Hypothalamus (tissue), 51 donors: ENCODE measurements around the gene ME2.
"Not testable (repeated sequence)": the region's sequence is repeated elsewhere in the genome, so short reads cannot be mapped to it uniquely, and the experiment has no call there.

ENCODE experiments used
- DNase-seq, 51 donors: peaks; one replicate each; lab custom pipeline; 2025; lab: John Stamatoyannopoulos, UW

Gene ME2

DNA sequence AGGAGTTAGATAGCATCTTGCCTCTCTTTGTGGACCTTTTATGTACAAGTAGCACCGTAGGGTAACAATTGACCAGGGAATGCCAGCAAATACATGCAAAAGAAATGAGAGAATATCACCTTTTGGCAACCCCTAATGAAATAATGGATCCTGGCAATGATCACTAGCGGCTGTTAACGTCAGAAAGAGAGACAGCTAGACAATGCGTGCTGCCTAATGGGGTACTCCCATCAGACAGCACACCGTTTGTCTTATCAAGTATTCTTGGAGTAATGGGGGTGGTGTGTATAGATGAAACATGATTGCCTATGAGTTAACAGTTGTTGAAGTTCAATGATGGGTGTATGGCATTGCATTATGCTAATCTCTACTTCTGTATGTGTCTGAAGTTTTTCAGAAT lies 90.5 kb downstream of the ME2 start:
- peak in 1 of 51 donors; percentile 9 for DNase-seq

DNA sequence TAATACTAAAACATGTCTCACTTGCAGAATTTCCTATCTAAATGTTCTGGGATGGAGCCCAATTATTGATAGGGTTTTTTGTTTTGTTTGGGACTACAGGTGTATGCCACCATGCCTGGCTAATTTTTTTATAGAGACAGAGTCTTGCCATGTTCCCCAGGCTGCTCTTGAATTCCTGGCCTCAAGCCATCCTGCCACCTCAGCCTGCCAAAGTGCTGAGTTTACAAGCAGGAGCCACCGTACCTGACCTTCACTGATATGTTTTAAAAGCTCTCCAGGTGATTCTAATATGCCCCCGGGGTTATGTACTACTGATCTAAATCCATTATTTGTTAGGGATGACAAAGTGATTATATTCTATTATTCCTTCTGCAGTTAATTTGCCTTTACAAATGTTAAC lies 91.1 kb downstream of the ME2 start:
- DNase-seq: no peak

DNA sequence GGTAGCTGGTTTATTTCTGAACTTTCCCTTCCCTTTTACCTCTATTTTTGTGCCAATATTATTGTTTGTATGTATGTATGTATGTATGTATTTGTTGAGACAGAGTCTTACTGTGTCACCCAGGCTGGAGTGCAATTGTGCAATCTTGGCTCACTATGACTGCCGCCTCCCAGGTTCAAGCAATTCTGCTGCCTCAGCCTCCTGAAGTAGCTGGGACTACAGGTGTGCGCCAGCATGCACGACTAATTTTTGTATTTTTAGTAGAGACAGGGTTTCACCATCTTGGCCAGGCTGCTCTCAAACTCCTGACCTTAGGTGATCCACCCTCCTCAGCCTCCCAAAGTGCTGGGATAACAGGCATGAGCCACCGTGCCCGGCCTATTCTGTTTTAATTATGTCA lies 93.5 kb downstream of the ME2 start:
- DNase-seq: not testable (repeated sequence)

DNA sequence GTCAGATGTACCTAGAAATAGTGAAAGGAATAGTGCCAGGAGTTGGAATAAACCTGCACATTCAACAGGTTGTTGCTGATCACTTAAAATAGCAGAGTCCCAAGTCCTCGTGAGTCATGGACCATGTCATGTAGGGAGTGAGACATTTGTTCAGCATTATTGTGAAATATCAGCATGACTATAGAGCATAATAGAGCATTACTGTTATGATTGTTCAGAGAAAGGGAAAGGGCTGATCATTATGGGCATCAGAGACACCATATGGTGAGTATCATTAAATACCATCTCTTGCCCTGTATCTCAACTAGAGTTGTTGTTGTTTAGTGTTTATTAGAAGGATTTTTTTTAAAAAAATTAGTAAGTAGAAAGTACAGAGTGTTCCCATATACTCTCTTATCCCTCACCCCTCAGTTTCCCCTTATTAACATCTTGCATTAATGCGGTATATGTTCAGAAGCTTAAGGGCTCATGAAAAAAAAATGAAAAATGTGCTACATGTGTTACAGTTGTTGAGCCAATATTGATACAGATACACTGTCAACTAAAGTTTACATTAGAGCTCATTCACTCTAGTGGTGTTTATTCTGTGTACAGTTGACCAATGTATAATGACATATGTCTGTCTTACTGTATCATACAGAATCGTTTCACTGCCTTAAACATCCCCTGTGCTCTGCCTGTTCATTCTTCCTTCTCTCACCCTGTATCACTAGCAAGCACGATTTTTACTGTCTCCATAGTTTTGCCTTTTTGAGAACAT lies 94.6 kb downstream of the ME2 start:
- no peak for DNase-seq

DNA sequence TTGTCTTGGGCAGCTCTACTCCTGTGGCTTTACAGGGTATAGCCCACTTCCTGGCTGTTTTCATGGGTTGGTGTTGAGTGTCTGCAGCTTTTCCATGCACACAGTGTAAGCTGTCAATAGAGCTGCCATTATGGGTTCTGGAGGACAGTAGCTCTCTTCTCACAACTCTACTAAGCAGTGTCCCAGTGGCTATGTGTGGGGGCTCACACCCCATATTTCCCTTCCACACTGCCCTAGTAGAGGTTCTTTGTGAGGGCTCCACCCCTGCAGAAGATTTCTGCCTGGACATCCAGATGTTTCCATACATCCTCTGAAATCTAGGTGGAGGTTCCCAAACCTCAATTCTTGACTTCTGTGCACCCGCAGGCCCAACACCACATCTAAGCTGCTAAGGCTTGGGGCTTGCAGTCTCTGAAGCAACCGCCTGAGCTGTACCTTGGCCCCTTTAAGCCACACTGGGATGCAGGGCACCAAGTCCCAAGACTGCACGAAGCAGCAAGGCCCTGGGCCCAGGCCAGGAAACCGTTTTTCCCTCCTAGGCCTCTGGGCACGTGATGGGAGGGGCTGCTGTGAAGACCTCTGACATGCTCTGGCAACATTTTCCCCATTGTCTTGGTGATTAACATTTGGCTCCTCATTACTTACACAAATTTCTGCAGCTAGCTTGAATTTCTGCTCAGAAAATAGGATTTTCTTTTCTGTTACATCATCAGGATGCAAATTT lies 98.3 kb downstream of the ME2 start:
- DNase-seq: no peak

DNA sequence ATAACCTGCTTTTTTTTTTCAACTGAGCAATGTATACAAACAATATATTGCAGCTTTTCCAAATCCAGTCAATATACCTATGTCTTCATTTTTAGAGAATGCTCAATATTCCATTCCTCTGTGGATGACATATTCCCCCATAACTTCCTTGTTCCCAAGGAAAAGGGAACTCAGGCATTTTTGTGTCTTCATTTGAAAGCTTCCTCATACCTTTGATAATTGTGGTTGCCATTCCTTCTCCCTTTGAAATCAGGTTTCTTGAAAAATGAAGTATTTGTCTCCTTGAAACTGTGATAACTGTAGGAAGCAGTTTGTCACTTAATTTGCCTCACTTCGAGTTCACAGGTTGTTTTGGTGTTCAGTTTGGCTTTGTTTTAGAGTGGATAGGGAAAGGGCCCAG lies 102.5 kb downstream of the ME2 start:
- no peak for DNase-seq

- DNase-seq: no peak
These were observed 103.3 kb downstream of the ME2 start for GRCh38 chr18:50982086-50982801.

DNA sequence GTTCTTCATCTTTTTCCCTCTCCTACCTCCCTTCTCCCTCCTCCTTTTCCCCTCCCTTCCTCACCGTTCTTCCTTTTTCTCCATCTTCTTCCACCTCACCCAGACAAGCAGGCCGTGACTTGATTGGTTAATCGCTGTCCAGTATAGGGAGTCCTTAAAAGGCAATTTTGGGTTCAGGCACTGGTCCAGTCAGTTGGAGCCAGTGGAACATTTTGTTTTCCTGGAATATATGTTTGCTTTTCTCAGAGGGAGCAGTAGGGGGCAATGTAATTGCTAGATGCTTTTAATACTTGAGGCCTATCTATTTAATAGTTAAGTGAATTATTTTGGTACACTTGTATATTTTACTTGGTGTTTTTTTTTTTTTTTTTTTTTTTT lies 103.9 kb downstream of the ME2 start:
- DNase-seq: no peak

DNA sequence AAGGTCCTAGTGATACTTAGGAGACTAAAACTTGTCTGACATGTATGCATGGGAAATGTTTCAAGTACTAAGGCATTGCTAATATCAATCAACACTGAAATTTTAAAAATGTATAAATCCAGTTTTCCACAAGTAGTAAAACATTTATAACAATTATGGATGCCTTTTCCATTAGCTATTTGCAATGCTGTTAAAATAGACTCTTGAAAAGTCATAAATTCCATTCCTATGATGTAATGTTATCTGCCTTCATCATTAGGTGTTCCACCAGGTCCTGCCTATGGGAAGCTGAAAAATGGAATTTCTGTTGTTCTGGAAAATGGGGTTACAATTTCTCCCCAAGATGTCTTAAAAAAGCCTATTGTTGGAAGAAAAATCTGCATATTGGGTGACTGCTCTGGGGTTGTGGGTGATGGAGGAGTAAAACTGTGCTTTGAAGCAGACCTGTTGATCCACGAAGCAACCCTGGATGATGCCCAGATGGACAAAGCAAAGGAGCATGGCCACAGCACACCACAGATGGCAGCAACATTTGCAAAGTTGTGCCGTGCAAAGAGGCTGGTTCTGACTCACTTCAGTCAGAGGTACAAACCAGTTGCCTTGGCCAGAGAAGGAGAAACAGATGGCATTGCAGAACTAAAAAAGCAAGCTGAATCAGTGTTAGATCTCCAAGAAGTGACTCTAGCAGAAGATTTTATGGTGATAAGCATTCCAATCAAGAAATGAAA lies 107.6 kb downstream of the ME2 start:
- peak in 1 of 51 donors; percentile 27 for DNase-seq

GRCh38 chr18:50987261-50987660 lies 108.3 kb downstream of the ME2 start:
- no peak for DNase-seq

GRCh38 chr18:50989711-50990110 lies 110.8 kb downstream of the ME2 start:
- DNase-seq: no peak

DNA sequence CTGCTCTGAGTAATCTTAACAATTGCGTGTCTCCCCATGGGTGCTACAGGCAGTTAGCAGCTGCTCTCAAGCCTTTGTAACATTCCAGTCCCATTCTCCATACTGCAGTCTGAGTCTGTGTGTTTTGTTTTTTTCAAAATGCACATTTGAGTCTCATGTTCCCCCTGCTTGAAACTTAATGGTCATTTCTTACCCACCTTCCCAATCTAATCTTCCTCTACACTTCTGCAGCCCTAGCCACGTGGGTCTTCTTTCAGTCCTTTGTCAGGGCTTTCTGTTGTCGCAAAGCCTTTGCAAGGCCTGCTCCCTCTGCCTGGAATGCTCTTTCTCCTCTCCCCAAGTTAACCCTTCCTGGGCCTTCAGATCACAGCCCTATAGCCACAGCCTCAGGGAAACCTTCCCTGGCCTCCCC lies 113.4 kb downstream of the ME2 start:
- DNase-seq: no peak

GRCh38 chr18:50994031-50994430 lies 115.1 kb downstream of the ME2 start:
- no peak for DNase-seq

DNA sequence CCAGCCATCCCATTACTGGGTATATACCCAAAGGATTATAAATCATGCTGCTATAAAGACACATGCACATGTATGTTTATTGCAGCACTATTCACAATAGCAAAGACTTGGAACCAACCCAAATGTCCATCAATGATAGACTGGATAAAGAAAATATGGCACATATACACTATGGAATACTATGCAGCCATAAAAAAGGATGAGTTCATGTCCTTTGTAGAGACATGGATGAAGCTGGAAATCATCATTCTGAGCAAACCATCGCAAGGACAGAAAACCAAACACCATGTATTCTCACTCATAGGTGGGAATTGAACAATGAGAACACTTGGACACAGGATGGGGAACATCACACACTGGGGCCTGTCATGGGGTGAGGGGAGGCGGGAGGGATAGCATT lies 124.3 kb downstream of the ME2 start:
- DNase-seq: not testable (repeated sequence)
